Measurements from ENCODE around the gene SPOUT1. TPM values are rescaled to one million over a fixed set of nuclear protein-coding genes. Genes with fewer than 3 reads are reported as not detected.

Gene SPOUT1
- total and polyA plus RNA-seq, 2 of the 13 experiments (the other 11 are each of a cell fraction or from before 2014, with no cell fraction given), result 39.0 to 45.8 TPM

DNA sequence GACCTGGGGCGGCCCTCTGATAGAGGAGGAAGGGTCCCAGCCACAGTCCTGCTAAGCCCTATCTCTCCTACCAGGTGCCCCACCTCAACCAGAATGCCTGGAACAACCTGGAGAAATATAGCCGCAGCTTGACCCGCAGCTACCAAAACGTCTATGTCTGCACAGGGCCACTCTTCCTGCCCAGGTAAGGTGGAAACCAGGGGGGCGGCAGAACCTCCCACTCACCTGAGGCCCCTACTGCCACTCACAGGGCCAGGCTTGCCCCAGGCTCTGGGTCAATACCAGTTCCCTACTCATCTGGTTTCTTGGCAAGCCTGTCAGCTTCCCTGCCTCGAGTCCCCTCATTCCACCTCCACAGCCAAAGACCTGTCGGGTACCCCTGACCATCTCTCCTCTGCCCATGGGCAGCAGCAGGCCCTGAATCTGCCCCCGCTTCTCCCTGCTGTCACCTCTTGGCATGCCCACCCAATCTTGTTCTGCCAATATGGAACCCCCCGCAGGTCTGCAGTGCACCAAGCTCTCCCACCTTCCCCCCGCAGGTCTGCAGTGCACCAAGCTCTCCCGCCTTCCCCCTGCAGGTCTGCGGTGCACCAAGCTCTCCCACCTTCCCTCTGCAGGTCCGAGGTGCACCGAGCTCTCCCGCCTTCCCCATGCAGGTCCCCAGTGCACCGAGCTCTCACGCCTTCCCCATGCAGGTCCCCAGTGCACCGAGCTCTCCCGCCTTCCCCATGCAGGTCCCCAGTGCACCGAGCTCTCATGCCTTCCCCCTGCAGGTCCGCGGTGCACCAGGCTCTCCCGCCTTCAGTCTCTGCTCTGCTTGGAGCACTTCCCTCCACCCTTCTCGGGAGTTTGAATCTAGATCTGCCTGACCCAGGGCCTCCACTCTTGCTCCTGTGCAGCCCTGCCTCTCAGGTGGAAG, 8.7 kb downstream of the SPOUT1 start (continued):
- TF ChIP-seq, protein P1, sequence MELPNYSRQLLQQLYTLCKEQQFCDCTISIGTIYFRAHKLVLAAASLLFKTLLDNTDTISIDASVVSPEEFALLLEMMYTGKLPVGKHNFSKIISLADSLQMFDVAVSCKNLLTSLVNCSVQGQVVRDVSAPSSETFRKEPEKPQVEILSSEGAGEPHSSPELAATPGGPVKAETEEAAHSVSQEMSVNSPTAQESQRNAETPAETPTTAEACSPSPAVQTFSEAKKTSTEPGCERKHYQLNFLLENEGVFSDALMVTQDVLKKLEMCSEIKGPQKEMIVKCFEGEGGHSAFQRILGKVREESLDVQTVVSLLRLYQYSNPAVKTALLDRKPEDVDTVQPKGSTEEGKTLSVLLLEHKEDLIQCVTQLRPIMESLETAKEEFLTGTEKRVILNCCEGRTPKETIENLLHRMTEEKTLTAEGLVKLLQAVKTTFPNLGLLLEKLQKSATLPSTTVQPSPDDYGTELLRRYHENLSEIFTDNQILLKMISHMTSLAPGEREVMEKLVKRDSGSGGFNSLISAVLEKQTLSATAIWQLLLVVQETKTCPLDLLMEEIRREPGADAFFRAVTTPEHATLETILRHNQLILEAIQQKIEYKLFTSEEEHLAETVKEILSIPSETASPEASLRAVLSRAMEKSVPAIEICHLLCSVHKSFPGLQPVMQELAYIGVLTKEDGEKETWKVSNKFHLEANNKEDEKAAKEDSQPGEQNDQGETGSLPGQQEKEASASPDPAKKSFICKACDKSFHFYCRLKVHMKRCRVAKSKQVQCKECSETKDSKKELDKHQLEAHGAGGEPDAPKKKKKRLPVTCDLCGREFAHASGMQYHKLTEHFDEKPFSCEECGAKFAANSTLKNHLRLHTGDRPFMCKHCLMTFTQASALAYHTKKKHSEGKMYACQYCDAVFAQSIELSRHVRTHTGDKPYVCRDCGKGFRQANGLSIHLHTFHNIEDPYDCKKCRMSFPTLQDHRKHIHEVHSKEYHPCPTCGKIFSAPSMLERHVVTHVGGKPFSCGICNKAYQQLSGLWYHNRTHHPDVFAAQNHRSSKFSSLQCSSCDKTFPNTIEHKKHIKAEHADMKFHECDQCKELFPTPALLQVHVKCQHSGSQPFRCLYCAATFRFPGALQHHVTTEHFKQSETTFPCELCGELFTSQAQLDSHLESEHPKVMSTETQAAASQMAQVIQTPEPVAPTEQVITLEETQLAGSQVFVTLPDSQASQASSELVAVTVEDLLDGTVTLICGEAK (IDR thresholded peaks at IDR 0.05), result no peak
- TF ChIP-seq, protein P1 (CRISPR knock-in tag; IDR thresholded peaks at IDR 0.05), result no peak
- TF ChIP-seq ATF1 (CRISPR knock-in tag; IDR thresholded peaks at IDR 0.05) (no peak), ZC3H13 (CRISPR knock-in tag; IDR thresholded peaks at IDR 0.05) (peak; percentile 61; the same call in 1 of the 2 replicates), MEF2D (CRISPR knock-in tag; IDR thresholded peaks at IDR 0.05) (no peak), ZNF83 (CRISPR knock-in tag; IDR thresholded peaks at IDR 0.05; ENCODE audit: borderline replicate concordance) (no peak), ZSCAN25 (CRISPR knock-in tag; IDR thresholded peaks at IDR 0.05) (peak; percentile 97)
